Measurements from ENCODE around the gene IKBKG.
"Not testable (repeated sequence)": the region's sequence is repeated elsewhere in the genome, so short reads cannot be mapped to it uniquely, and the experiment has no call there.

The IKBKG gene

DNA sequence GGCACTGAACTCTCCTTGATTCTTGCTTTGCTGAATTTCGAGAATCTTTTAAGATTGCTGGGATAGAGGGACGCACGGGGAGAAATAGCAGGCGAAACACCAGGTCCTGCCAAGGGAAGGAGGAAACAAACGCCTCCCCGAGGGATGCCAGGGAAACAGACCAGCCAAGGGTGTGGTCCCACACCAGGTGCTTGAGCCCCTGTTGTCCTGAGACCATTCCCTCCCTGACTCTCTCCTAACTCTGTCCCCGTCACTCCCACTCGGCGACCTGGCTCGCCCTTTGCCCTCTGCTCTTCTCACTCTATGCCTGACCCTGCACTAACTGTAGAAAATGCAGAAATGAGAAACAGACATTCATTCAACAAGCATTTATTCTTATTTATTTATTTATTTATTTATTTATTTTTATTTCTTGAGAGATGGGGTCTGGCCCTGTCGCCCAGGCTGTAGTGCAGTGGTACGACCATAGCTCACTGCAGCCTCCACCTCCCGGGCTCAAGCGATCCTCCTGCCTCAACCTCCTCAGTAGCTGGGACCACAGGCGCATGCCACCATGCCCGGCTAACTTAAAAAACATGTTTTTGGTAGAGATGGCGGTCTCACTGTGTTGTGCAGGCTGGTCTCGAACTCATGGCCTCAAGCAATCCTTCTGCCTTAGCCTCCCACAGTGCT is 55.5 kb downstream of the IKBKG start:
- no peaks in the 10 kb centered on the region for H3K36me3 Mint-ChIP-seq
- no peak overlapping the region for H3K27ac Mint-ChIP-seq
- peaks cover 16% of the 10 kb centered on the region for H3K27me3 Mint-ChIP-seq
- H3K4me1 Mint-ChIP-seq = no peaks in the 10 kb centered on the region
- H3K9me3 Mint-ChIP-seq = no peaks in the 10 kb centered on the region
- H3K4me3 Mint-ChIP-seq = no peak overlapping the region
- no peak for ATAC-seq

DNA sequence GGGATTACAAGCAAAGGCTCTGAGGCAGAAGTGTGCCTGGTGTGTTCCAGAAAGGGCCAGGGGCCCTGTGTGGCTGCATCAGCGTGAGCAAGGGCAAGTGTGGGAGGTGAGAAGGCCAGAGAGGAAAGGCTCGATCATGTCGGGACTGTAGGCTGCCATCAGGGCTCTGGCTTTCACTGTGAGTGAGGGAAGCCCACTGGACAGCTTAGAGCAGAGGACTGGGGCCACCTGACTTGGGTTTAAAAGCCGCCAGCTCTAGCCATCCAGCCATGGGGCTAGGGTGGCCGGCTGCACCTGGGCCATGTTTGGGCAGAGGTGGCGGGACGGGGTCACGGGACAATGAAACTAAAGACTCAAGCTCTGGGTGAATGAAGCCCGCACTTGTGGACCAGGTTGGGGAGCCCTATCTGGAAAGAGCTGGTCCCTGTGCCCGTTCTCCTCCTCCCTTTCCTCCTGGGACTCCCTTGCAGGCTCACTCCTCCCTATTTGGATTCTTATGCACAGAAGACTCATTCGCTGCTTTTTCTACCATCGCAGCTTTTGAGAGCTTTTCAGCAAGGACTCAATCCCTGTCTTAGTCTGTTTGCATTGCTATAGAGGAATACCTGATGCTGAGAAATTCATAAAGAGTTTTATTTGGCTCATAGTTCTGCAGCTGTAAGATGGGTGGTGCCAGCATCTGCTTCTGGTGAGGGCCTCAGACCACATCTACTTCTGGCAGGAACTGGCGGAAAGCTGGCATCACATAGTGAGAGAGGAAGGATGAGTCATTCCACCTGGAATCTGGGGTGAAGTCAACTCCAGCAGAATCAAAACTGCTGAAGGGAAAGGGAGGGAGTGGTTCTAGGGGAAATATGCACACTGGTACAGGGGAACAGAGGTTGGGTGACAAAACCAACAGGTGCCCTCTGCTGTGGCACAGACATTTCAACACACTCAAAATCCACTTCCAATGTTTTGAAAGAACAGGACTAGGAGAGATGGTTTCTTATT is 56.3 kb downstream of the IKBKG start:
- no peaks in the 10 kb centered on the region for H3K36me3 Mint-ChIP-seq
- no peak overlapping the region for H3K27ac Mint-ChIP-seq
- no peaks in the 10 kb centered on the region for H3K9me3 Mint-ChIP-seq

DNA sequence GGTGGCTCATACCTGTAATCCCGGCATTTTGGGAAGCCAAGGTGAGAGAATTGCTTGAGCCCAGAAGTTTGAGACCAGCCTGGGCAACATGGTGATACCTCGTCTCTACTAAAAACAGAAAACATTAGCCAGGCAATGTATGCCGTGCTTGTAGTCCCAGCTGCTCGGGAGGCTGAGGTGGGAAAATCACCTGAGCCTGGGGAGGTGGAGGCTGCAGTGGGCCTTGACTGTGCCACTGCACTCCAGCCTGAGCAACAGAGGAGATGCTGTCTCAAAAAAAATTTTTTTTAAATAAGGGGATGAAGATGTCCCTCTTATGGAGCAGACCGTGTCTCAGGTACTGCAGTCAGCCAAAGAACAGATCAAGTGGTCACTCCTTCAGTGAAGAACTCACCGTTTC is 58.1 kb downstream of the IKBKG start:
- H3K4me1 Mint-ChIP-seq = no peaks in the 10 kb centered on the region
- H3K27me3 Mint-ChIP-seq = peaks cover under 1% of the 10 kb centered on the region
- no peak overlapping the region for H3K27ac Mint-ChIP-seq
- H3K4me3 Mint-ChIP-seq = no peak overlapping the region
- ATAC-seq = no peak
- H3K9me3 Mint-ChIP-seq = no peaks in the 10 kb centered on the region
- H3K36me3 Mint-ChIP-seq = no peaks in the 10 kb centered on the region

More for the DNA sequence above, 56.3 kb downstream of the IKBKG start:
- no peaks in the 10 kb centered on the region for H3K4me1 Mint-ChIP-seq
- no peak for ATAC-seq
- peaks cover 14% of the 10 kb centered on the region for H3K27me3 Mint-ChIP-seq
- H3K4me3 Mint-ChIP-seq = no peak overlapping the region

DNA sequence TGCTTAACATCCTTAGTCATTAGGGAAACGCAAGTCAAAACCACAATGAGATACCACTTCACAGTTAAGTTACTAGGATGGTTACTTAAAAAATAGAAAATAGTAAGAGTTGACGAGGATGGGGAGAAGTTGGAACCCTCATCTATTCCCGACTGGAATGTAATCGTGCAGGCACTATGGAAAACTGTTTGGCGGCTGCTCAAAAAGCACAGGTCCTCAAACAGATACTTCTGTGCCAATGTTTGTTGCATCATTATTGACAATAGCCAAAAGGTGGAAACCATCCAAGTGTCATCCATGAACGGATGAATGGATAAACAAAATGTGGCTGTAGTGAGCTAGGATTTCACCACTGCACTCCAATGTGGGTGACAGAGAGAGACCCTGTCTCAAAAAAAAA is 60.0 kb downstream of the IKBKG start:
- no peak for ATAC-seq
- H3K27ac Mint-ChIP-seq = no peak overlapping the region
- no peak overlapping the region for H3K4me3 Mint-ChIP-seq
- H3K9me3 Mint-ChIP-seq = no peaks in the 10 kb centered on the region
- H3K4me1 Mint-ChIP-seq = no peaks in the 10 kb centered on the region
- no peaks in the 10 kb centered on the region for H3K36me3 Mint-ChIP-seq
- H3K27me3 Mint-ChIP-seq = no peaks in the 10 kb centered on the region

DNA sequence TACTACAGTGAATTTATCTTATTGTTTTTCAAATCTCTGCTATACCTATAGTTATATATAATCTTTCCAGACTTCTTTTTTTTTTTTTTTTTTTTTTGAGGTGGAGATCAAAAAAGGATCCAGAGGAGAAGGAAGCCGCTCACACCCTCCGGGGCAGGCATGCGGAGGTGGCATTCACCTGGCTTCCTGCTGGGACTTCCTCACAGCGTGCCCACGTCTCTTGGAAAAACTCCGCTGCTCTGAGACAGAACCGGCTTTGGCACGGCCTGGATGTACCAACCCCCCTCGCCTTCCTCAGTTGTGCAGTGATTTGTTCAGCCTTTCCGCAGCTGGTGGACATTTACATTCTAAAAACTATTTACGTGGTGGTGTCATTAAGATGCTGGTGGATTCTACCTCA is 60.6 kb downstream of the IKBKG start:
- not testable (repeated sequence) for H3K27me3 Mint-ChIP-seq, H3K9me3 Mint-ChIP-seq, H3K36me3 Mint-ChIP-seq, ATAC-seq, H3K4me1 Mint-ChIP-seq, H3K27ac Mint-ChIP-seq, H3K4me3 Mint-ChIP-seq

DNA sequence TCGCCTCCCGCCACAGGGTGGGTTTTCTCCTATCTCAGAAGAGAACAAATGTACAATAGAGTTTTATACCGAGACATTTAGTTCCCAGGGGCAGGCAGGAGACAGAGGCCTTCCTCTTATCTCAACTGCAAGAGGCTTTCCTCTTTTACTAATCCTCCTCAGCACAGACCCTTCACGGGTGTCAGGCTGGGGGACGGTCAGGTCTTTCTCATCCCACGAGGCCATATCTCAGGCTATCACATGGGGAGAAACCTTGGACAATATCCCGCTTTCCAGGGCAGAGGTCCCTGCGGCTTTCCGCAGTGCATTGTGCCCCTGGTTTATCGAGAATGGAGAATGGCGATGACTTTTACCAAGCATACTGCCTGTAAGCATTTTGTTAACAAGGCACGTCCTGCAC is 61.4 kb downstream of the IKBKG start:
- H3K4me3 Mint-ChIP-seq, H3K9me3 Mint-ChIP-seq, H3K27me3 Mint-ChIP-seq, H3K36me3 Mint-ChIP-seq, ATAC-seq, H3K4me1 Mint-ChIP-seq, H3K27ac Mint-ChIP-seq: not testable (repeated sequence)

DNA sequence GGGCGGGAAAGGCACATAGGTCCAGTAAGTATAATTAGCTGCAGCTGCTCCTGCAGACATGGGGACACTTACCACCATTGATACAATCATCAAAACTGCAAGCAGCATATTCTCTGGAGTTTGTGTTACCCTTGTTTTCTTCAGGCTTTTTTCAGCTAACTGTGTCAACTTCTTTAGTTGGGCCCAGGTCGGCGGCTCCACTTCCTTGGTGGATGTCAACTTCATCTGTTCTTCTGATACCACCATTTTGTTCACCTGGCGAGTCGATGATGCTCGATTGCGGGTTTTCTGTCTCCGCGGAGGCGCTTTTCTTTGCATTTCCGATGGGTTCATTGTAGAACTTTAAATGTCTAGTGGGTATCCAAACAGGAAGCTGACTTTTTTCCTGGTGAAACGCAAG is 63.7 kb downstream of the IKBKG start:
- not testable (repeated sequence) for H3K4me3 Mint-ChIP-seq, H3K4me1 Mint-ChIP-seq, H3K27me3 Mint-ChIP-seq, ATAC-seq, H3K27ac Mint-ChIP-seq, H3K36me3 Mint-ChIP-seq, H3K9me3 Mint-ChIP-seq

DNA sequence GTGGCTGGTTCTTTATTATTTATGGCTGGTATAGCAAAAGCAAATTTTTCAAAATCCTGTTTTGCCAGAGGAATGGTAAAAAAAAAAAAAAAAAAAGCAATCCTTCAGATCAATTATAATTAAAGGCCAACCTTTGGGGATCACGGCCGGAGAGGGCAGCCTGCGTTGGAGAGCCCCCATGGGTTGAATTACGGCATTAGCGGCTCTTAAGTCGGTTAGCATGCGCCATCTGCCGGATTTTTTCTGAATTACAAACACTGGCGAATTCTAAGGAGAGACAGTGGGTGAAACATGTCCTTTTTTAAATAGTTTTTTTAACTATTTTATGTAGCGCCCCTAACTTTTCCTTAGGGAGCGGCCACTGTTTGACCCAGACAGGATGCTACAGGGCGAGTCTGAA is 66.2 kb downstream of the IKBKG start:
- not testable (repeated sequence) for H3K4me3 Mint-ChIP-seq, H3K27me3 Mint-ChIP-seq, H3K9me3 Mint-ChIP-seq, H3K27ac Mint-ChIP-seq, H3K36me3 Mint-ChIP-seq, H3K4me1 Mint-ChIP-seq, ATAC-seq

Measured in stimulated activated memory B cell treated with anti-CD40 and anti-IgM and Interleukin-4, amounts not matched to agents 10 μg/mL and 1 μg/mL and 100 μg/mL, for 72 hours (primary cell).